HUES48 (cell line): ENCODE data around the gene NUDT4B.
"Not testable (repeated sequence)": the region's sequence is repeated elsewhere in the genome, so short reads cannot be mapped to it uniquely, and the experiment has no call there.

Source experiments
- H3K27ac ChIP-seq: one replicate; pipeline ENCODE4 v1.7.0; 2013; ENCODE audit warnings: low read depth, low read length, inconsistent platforms
- H3K27me3 ChIP-seq: 2 replicates; pipeline ENCODE4 v1.6.1; 2013; ENCODE audit warnings: mild to moderate bottlenecking, low read length; ENCODE audit not compliant: control insufficient read depth, insufficient read depth
- H3K36me3 ChIP-seq: 2 replicates; pipeline ENCODE4 v1.6.1; 2013; ENCODE audit warnings: low read length; ENCODE audit not compliant: control insufficient read depth, insufficient read depth
- H3K4me1 ChIP-seq: 2 replicates; pipeline ENCODE4 v1.6.1; 2013; ENCODE audit warnings: mild to moderate bottlenecking, low read length; ENCODE audit not compliant: control insufficient read depth, insufficient read depth
- H3K4me3 ChIP-seq: 2 replicates; pipeline ENCODE4 v1.5.1; 2013; ENCODE audit warnings: mild to moderate bottlenecking, low read depth, low read length
- H3K9ac ChIP-seq: 2 replicates; pipeline ENCODE4 v1.6.1; 2013; ENCODE audit warnings: mild to moderate bottlenecking, low read depth, low read length, moderate library complexity
- H3K9me3 ChIP-seq: 2 replicates; pipeline ENCODE4 v1.6.1; 2013; ENCODE audit warnings: low read length; ENCODE audit not compliant: control insufficient read depth, insufficient read depth

The NUDT4B gene

GRCh38 chr1:148748563-148749334 lies at the start of gene NUDT4B:
NUDT4B (plus strand) TSS chr1:148748774; CDS start chr1:148748953, 179 bp downstream.
- not testable (repeated sequence) for H3K4me1 ChIP-seq, H3K36me3 ChIP-seq, H3K27ac ChIP-seq, H3K9me3 ChIP-seq, H3K9ac ChIP-seq, H3K4me3 ChIP-seq, H3K27me3 ChIP-seq

GRCh38 chr1:148699357-148699756 lies 49.2 kb upstream of the NUDT4B start:
- not testable (repeated sequence) for H3K9me3 ChIP-seq, H3K4me3 ChIP-seq, H3K36me3 ChIP-seq, H3K27me3 ChIP-seq, H3K9ac ChIP-seq, H3K4me1 ChIP-seq, H3K27ac ChIP-seq

GRCh38 chr1:148702242-148702641 lies 46.3 kb upstream of the NUDT4B start:
- H3K27me3 ChIP-seq, H3K9me3 ChIP-seq, H3K4me1 ChIP-seq, H3K9ac ChIP-seq, H3K27ac ChIP-seq, H3K36me3 ChIP-seq, H3K4me3 ChIP-seq: not testable (repeated sequence)

- H3K9ac ChIP-seq, H3K36me3 ChIP-seq, H3K4me3 ChIP-seq, H3K9me3 ChIP-seq, H3K4me1 ChIP-seq, H3K27me3 ChIP-seq, H3K27ac ChIP-seq: not testable (repeated sequence)
These were observed 44.5 kb upstream of the NUDT4B start for GRCh38 chr1:148703973-148704591.

GRCh38 chr1:148705316-148705948 lies 43.1 kb upstream of the NUDT4B start:
- H3K36me3 ChIP-seq, H3K9me3 ChIP-seq, H3K27ac ChIP-seq, H3K4me1 ChIP-seq, H3K9ac ChIP-seq, H3K4me3 ChIP-seq, H3K27me3 ChIP-seq: not testable (repeated sequence)

- H3K27me3 ChIP-seq, H3K4me1 ChIP-seq, H3K9ac ChIP-seq, H3K4me3 ChIP-seq, H3K9me3 ChIP-seq, H3K36me3 ChIP-seq, H3K27ac ChIP-seq: not testable (repeated sequence)
These were observed 39.7 kb upstream of the NUDT4B start for GRCh38 chr1:148708779-148709333.

- not testable (repeated sequence) for H3K27me3 ChIP-seq
These were observed 37.6 kb upstream of the NUDT4B start for GRCh38 chr1:148710772-148711523.

GRCh38 chr1:148712353-148712752 lies 36.2 kb upstream of the NUDT4B start:
- not testable (repeated sequence) for H3K36me3 ChIP-seq, H3K27me3 ChIP-seq, H3K27ac ChIP-seq, H3K9me3 ChIP-seq, H3K4me3 ChIP-seq, H3K4me1 ChIP-seq, H3K9ac ChIP-seq

More at GRCh38 chr1:148710772-148711523, 37.6 kb upstream of the NUDT4B start:
- not testable (repeated sequence) for H3K36me3 ChIP-seq, H3K27ac ChIP-seq, H3K9ac ChIP-seq, H3K4me3 ChIP-seq, H3K4me1 ChIP-seq, H3K9me3 ChIP-seq

GRCh38 chr1:148715518-148715917 lies 33.1 kb upstream of the NUDT4B start:
- not testable (repeated sequence) for H3K27me3 ChIP-seq, H3K9ac ChIP-seq, H3K4me3 ChIP-seq, H3K4me1 ChIP-seq, H3K27ac ChIP-seq, H3K9me3 ChIP-seq, H3K36me3 ChIP-seq

GRCh38 chr1:148716966-148717520 lies 31.5 kb upstream of the NUDT4B start:
- not testable (repeated sequence) for H3K9ac ChIP-seq, H3K27ac ChIP-seq, H3K4me3 ChIP-seq, H3K36me3 ChIP-seq, H3K4me1 ChIP-seq, H3K27me3 ChIP-seq, H3K9me3 ChIP-seq
